ENCODE results near the gene LHX5.
A peak's percentile ranks its signal among the peaks of the same experiment; 100 is the strongest.

LHX5 gene

DNA sequence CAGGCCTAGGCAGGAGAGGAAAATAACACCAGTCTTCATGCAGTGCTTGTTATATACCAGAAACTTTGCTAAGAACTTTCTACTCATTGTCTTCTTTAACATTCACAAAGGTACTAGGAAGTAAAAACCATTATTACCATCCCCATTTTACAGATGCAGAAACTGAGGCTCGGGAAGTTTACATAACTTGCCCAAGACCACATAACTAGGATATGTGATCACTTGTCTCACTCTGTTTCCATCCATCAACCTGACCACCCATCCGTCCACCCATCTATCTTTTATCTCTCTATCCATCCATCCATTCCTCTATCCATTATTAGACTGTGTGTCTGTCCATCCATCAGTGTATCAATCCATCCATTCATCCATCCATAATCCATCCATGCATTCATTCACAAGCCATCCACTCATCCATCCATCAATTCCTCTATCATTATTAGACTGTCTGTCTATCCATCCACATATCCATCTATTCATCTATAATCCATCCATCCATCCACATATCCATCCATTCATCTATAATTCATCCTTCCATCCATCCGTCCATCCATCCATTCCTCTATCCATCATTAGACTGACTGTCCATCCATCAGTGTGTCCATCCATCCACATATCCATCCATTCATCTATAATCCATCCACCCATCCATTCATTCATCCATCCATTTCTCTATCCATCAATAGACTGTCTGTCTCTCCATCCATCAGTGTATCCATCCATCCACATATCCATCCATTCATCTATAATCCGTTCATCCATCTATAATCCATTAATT lies 33.0 kb downstream of the LHX5 start:
- no peak for DNase-seq

DNA sequence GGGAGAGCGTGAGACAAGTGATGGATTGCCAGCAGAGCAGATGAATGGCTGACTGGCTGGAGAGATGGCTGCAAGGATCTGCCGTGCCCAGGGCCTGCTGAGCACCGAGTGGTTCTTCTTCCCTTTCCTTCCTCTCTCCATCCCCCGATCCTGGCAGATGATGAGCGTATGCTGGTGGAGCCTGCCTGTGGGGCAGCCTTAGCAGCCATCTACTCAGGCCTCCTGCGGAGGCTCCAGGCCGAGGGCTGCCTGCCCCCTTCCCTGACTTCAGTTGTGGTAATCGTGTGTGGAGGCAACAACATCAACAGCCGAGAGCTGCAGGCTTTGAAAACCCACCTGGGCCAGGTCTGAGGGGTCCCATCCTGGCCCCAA lies 34.0 kb downstream of the LHX5 start:
- DNase-seq, result no peak

DNA sequence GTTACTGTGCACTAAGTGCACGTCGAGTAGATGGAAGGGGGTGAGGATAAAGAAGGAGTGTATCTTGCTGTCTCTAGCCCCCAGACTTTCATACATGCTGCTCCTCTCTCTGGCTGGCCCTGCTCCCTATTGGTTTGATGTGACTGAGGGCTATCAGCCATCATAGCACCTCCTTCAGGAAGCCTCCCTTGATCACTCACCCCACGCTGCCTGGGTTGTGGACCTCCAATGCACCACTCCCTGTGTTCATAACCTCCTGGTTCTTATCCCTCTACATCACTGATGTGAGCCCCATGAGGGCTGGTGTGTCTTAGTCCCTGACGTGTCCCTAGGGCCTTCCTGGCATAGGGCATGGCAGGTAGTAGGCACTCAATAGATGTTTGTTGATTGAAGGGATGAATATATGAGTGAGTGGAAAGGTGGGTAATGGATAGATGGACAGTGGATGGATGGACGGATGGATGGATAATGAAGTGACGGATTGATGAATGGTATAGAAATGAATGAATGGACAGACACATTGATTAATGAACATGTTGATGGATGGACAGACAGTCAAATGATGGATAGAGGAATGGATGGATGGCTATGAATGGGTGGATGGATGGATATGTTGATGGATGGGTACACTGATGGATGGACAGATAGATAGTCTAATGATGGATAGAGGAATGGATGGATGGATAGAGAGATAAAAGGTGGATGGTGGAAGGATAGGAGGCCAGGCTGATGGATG lies 34.5 kb downstream of the LHX5 start:
- DNase-seq, result no peak

DNA sequence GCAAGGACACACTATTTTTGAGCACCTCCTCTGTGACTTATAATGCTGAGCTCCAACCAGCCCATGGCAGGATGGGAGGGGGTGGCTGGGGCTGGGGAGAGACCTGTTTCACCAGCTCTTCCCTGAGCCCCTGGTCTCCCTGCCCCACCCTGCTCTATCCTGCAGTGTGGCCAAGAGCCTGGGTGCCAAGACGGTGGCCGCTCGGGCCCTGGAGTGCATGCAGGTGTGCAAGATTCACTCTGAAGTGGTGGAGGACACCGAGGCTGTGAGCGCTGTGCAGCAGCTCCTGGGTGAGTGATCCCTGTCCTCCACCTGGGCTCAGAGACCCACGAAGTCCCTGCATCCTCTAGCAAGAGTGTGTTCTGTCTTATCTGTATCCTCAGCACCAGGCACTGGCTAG lies 35.1 kb downstream of the LHX5 start:
- DNase-seq, result no peak

DNA sequence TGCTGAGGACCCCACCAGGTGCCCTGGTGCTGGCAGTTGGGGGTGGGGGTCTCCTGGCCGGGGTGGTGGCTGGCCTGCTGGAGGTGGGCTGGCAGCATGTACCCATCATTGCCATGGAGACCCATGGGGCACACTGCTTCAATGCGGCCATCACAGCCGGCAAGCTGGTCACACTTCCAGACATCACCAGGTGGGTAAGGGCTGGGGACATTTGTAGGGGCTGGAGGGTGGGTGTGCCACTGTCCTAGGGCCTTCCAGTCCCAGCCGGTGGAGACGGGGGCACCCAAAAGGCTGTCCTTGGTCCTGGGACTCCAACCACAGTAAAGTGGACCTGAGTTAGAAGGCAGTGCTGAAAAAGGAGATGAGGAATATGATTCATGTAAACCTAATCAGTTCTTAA lies 36.3 kb downstream of the LHX5 start:
- DNase-seq, result no peak

DNA sequence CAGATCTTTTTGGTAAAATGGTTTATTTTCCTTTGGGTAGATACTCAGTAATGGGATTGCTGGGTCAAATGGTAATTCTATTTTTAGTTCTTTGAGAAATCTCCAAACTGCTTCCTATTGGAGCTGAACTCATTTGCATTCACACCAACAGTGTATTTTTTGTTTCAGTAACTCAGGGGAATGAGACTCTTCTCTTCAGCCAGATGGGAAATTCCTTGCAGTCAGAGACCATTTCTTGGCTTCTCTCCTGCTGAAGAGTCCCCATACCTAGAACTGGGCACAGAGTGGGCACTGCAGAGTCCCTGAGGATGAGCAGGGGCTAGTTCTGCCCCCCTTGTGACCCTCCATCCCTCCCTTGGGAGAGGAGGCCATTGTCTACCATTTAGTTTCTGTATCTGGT lies 38.7 kb downstream of the LHX5 start:
- DNase-seq, result no peak

DNA sequence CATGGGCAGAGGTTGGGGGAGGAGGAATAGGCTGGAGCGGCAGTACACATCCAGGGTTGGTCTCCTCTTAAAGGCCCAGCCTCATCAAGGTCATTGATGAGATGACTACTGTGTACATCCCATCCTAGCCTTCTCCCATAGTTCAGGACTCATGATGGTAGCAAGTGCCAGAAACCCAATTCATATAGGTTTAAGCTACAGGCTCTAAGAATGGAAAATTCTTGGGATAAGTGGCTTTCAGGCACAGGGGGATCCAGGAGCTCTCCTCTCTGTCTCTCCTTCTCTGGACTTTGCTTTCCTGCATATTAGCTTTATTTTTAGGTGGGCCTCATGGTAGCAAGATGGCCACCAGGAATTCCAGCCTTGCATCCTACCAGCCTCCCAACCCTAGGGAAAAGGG lies 43.2 kb downstream of the LHX5 start:
- no peak for DNase-seq

DNA sequence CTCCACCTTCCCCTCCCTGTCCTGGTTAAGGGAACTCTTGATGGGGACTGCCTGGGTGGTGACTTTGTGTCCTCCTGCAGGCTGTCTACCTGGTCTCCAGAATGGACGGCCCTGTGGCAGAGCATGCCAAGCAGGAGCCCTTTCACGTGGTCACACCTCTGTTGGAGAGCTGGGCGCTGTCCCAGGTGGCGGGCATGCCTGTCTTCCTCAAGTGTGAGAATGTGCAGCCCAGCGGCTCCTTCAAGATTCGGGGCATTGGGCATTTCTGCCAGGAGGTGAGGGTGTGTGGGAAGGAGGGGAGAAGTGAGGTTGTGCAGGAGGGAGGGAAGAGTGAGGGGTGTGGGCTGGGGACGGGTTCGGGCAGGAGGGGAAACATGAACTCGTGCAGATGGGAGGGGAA lies 43.8 kb downstream of the LHX5 start:
- DNase-seq, result no peak

DNA sequence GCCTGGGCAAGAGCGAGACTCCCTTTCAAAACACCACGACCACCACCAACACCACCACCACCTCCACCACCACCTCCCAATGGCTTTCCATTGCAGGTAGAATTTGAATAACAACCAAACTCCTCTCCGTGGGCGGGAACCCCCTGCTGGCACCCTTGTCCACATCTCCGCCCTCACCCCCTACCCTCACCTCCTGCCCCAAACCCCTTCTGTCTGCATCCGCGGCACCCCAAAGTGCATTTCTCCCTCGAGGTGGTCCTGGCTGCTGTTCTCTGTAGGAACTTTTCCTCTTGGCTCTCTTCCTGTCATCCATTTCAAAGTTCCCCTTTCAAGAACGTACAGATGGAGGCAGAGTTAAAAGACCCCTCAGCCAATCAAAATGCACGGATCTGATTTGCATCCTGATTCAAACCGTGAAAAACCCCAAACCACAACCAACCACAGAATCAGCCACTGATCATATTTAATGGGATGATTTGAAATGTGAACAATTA lies 45.7 kb downstream of the LHX5 start:
- DNase-seq, result no peak

DNA sequence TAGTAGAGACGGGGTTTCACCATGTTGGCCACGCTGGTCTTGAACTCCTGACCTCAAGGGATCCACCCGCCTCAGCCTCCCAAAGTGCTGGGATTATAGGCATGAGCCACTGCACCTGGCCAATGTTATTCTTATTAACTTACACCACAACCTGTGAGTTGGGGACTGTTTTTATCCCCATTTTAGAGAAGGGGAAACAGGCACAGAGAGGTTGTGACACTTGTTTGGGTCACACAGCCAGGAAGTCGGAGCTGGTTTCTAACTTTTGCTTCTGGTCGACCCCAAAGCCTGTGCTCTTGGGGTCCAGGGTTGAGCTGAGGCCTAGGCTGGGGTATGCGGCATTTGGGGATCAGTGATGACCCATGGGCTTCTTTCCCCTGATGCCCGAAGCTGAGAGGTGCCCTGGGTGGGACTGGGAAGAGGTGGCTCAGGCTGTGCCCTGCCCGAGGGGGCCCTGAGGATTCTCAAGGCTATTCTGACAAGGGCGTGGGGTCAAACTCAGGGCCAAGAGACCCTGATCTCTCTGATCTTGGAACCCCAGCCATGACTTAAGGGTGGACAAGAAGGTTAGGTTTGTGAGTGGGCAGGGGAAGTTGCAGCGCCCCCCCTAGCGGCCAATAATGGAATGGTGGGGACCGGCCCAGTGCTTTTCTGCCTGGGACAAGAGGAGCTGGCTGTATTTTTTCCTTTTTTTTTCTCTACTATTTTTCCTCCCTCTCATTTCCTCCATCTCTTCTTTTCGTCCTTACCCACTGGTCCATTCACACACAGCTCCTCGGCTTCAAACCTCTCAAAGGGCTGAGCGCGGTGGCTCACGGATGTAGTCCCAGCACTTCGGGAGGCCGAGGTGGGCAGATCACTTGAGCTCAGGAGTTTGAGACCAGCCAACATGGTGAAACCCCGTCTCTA lies 46.5 kb downstream of the LHX5 start:
- peak; percentile 46 for DNase-seq

DNA sequence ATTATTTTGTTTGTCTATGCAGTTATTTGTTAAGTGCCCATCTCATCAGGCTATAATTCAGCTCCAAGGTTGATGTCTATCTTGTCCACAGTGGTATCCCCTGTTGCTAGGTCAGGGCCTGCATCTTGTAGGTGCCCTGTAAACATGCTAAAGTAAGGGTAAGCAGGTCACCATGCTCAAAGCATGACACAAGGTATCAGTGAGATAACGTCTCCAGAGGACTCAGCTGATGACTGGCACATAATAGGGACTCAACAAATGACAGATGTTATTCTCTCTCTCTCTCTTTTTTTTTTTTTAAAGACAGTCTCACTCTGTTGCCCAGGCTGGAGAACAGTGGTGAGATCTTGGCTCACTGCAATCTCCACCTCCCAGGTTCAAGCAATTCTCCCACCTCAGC lies 47.2 kb downstream of the LHX5 start:
- no peak for DNase-seq

DNA sequence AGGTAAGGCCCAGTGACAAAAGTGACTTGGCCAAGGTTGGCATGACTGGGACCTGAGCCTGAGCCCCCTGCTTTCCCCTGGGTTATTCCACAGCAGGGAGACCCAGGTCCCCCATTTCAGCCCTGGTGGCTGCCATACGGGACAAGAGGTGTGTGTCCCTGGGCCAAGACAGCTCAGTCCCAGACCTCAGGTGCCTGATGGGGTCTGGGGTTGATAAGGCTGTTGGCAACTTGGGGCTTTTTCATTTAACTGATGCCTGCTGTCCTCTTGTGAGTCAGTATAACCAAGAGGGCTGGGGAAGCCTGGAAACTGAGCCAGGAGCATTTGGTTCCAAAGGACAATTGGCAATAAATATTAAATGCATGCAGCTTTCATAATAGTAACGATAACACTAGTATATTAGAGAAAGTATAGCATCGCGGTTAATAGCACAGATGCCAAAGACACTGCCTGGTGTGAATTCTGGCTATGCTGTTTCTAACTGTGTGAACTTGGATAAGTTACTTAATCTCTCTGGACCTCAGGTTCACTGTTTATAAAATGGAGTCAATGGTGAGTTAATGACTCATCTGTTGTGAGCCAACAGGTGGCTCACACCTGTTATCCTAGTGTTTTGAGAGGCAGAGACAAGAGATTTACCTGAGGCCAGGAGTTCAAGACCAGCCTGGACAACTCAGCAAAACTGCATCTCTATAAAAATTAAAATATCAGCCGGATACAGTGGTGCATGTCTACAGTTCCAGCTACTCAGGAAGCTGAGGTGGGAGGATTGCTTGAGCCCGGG lies 48.6 kb downstream of the LHX5 start:
- DNase-seq, result peak; percentile 14

DNA sequence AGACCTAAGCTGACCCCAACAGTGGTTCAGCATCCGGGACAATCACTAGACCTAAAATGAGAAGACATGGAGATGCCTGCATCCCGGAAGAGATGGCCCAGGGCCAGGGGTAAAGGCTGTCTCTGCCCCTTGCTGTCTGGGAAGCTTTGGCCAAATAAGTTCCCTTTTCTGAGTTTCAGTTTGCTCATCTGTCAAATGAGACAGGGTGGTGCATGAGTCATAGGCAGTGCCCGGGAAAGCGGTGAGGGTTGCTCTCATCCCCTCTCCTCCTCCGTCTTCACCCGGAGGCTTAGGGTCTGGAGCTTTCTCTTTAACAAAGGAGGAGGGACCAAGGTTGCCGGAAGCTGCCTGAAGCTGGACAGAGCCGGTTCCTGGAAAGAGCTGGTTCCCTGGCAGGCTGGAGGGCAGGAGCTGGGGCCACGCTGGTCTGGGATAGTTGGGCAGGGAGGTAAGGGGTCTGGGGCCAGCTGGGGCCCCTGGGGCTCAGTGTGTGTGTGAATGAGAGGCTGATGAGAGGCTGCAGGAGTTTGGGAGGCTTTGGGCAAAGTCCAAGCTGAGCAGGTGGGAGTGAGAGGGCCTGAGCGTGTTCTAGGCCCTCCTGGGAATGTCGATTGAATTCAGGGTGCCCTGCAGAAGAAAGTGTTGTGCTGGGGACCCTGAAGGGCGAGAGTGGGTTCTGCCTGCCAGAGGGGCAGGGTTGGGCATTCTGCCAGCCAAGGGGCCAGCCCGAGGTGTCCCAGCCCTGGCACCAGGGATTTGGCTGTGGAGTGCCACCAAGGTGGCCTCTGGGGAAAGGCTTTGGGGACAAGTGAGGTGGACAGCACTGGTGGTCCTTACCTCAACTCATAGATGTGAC lies 49.4 kb downstream of the LHX5 start, which contains the start of gene SDSL:
SDSL (plus strand) TSS at position 351 of the 856 bp plus-strand sequence. CDS start 5,603 bp downstream, outside the sequence.
- peak; percentile 89 for DNase-seq

DNA sequence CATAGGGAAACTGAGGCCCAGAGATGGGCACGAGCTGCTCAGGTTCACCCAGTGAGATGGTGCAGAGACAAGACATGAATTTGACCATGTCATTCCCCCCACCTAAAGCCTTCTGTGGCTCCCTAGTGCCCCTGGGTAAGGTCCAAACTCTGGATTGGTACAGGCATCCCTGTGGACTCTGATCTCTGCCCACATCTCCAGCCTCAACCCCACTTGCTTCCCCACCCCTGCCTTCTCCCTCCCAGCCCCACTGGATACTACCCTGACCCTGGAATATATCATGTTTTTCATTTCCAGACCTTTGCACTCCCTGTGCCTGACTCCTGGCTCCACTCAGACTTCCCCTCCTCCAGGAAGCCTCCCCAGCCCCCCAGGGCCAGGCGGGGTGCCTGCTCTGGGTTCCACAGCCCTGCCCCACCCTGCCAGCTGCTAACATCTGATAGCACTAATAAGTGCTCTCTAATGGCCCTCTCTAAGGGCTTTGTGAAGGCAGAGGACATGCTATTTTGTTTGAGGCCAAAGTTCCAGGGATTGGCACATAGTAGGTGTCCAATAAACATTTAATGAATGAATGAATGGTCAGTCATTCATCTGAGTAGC lies 50.6 kb downstream of the LHX5 start:
- peak; percentile 53 for DNase-seq

DNA sequence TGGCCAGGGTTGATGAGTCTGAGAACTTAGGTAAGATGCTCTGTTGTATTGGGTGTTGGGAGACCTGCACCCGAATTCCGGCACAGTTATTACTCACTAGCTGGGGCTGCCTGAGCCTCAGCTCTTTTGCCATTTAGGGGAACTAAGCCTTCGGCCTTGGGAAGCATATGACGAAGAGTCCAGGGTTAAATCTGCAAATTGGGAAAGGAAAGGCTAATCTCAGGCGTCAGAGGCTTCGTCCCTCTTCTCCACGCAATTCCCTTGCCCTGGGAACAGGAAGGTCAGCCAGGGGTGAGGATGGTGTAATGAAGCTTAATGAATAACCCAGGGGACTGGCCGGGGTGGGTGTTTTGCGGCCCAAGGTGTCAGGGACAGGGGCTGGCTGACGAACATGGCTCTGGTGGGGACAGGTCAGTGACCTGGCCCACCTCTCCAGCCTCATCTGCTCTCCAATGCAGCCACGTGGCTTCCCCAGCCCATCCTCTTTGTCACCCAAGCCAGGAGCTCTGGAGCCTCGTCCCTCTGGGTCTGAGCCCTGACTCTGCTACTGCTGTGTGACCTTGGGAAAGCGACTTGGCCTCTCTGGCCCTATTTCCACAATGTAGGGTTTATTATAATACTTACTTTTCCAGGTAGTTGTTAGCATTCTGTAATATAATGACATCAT lies 53.3 kb downstream of the LHX5 start:
- no peak for DNase-seq

DNA sequence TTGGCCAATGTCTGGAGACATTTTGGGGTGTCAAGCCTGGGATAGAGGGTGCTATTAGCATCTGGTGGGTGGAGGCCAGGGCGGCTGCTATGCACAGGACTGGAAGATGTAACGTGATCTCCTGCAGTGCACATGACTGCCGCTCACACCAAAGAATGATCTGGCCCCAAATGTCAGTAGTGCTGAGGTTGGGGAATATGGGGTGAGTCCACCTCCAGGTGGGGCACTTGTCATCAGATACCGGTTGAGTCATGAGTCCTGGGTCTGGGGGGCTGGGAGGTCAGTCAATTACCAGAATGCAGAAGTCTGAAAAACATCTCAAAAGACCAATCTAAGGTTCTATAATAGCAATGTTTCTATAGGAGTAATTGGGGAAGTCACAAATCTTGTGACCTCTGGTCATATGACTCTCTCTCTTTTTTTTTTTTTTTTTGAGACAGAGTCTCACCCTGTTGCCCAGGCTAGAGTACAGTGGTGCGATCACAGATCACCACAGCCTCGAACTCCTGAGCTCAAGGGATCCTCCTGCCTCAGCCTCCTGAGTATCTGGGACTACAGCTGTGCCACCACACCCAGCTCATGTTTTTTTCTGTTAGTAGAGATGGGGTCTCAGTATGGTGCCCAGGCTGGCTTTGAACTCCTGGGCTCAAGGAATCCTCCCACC lies 55.4 kb downstream of the LHX5 start:
- peak; percentile 14 for DNase-seq

DNA sequence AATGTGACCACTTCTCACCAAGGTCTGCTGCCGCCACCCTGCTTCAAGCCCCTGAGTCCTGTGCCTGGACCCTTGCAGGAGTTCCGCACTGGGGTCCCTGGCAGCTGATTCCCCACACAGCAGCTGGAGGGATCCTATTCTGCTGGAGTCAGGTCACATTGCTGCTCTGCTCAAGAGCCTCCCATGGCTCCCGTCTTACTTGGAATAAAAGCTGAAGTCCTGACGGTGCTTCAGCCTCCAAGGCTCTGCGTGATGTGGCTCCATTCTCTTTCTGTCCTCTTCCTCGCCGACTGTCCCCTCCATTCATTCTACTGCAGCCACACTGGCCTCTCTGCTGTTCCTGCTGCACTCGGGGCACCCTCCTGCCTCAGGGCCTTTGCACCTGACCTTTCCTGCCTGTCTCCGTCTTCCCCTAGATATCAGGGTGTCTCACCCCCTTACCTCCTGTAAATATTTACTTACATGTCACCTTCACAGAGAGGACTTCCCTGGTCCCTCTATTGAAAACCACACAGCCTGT lies 57.1 kb downstream of the LHX5 start:
- no peak for DNase-seq

DNA sequence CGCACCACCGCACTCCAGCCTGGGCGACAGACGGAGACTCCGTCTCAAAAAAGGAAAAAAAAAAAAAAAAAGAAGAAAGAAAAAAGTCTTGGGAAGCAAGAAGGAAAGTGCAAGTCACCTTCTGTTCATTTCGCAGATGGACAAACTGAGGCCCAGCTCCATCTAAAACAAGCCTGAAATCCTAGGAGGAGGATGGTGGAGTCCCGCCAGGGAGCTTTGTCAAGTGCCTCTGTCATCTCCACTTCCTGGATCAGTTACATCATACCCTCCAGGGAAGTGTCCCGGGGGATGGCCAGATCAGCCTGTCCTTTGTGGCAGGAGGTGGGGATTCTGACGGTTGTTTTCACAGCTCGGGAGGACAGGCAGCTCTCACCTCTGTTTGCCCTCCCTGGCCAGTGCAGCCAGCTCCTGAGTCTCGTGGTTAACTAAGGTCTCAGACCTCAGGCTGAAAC lies 58.2 kb downstream of the LHX5 start:
- peak; percentile 46 for DNase-seq
